ENCODE data around the gene TNFRSF13B.

DNA sequence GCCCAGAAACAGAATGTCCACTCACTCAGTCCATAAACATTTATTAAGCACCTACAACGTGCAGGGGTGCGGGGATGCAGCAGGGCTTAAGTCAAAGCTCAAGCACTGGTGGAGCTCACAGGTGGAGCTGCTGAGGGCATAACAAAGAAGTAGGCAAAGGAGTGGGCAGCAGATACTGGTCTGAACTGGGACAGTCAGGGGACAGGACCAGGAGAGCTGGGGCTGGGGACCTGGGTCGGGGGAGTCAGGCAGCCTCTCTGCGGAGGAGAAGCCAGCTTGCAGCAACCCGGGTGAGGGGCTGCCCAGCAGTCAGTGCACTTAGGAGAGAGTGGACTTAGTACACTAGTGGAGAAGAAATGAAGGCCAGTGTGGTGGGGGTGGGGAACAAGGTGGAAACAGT, 10.0 kb upstream of the TNFRSF13B start:
- TF ChIP-seq, protein P1, sequence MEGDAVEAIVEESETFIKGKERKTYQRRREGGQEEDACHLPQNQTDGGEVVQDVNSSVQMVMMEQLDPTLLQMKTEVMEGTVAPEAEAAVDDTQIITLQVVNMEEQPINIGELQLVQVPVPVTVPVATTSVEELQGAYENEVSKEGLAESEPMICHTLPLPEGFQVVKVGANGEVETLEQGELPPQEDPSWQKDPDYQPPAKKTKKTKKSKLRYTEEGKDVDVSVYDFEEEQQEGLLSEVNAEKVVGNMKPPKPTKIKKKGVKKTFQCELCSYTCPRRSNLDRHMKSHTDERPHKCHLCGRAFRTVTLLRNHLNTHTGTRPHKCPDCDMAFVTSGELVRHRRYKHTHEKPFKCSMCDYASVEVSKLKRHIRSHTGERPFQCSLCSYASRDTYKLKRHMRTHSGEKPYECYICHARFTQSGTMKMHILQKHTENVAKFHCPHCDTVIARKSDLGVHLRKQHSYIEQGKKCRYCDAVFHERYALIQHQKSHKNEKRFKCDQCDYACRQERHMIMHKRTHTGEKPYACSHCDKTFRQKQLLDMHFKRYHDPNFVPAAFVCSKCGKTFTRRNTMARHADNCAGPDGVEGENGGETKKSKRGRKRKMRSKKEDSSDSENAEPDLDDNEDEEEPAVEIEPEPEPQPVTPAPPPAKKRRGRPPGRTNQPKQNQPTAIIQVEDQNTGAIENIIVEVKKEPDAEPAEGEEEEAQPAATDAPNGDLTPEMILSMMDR (IDR thresholded peaks at IDR 0.05; ENCODE audit: extremely low read depth in 1 of 2, insufficient read depth in 1 of 2, low read depth in 1 of 2, low read length in 2 of 2): no peak
- no peak for TF ChIP-seq EZH2 (IDR thresholded peaks at IDR 0.05; ENCODE audit: borderline replicate concordance, low read depth, low read length, severe bottlenecking)
